IMR-90 (cell line): ENCODE data around the gene CASZ1. TPM values are rescaled to one million over a fixed set of nuclear protein-coding genes. Genes with fewer than 3 reads are reported as not detected.

Experiments
- ATAC-seq: fragments of 200-7000 bp; cut with Tn5 transposase; 2 replicates; pipeline ENCODE4 v1.9.1; 2020; ENCODE audit warnings: low read depth, mild to moderate bottlenecking, moderate library complexity
- BruUV-seq: library from RNA; stranded (reverse); fragments of 400-500 nt; replicated peaks from 2 replicates; lab custom pipeline; 2021; lab: Mats Ljungman, UMichigan
- CTCF ChIA-PET: fragments of 300-600 bp; formaldehyde crosslinking; extraction: SDS; loops from one replicate; lab custom pipeline; 2021; ENCODE audit warnings: antibody characterized with exemption; lab: Yijun Ruan, JAX
- POLR2A ChIA-PET: fragments of 300-600 bp; sonication (Branson Sonifier 250); formaldehyde crosslinking; loops from one replicate; lab custom pipeline; 2022; ENCODE audit warnings: antibody characterized with exemption; ENCODE audit not compliant: unreplicated experiment; lab: Charles Lee
- DNase-seq: peaks from one replicate; pipeline ENCODE4 v3.0.0; 2013
- H2AFZ ChIP-seq: replicated peaks from 2 replicates; pipeline ENCODE3; 2013; ENCODE audit warnings: low read length, mild to moderate bottlenecking; ENCODE audit not compliant: poor library complexity
- H2AK5ac ChIP-seq: 2 replicates; pipeline ENCODE4 v1.6.1; 2013; ENCODE audit warnings: low read depth, low read length, inconsistent platforms
- H2AK9ac ChIP-seq: replicated peaks from 2 replicates; pipeline ENCODE3; 2013; ENCODE audit warnings: mild to moderate bottlenecking, low read depth, low read length, moderate library complexity; ENCODE audit not compliant: poor library complexity
- H2BK120ac ChIP-seq: 2 replicates; pipeline ENCODE4 v1.6.1; 2013; ENCODE audit warnings: low read depth, low read length, inconsistent platforms
- H2BK15ac ChIP-seq: 3 replicates; pipeline ENCODE4 v1.6.1; 2013; ENCODE audit warnings: low read depth, low read length, inconsistent platforms
- H2BK20ac ChIP-seq: 2 replicates; pipeline ENCODE4 v1.6.1; 2013; ENCODE audit warnings: low read depth, mild to moderate bottlenecking, inconsistent platforms, low read length, moderate library complexity
- H2BK5ac ChIP-seq: 2 replicates; pipeline ENCODE4 v1.6.1; 2013; ENCODE audit warnings: mild to moderate bottlenecking, low read depth, low read length, inconsistent platforms; ENCODE audit not compliant: poor library complexity, severe bottlenecking
- H3K14ac ChIP-seq: replicated peaks from 2 replicates; pipeline ENCODE4 v1.6.1; 2013; ENCODE audit warnings: low read depth, low read length, inconsistent platforms
- H3K18ac ChIP-seq: 2 replicates; pipeline ENCODE4 v1.6.1; 2013; ENCODE audit warnings: low read depth, low read length, control low read depth
- H3K23ac ChIP-seq: 2 replicates; pipeline ENCODE4 v1.6.1; 2013; ENCODE audit warnings: low read depth, low read length, inconsistent platforms
- H3K27ac ChIP-seq: 2 replicates; pipeline ENCODE4 v1.5.1; 2013; ENCODE audit warnings: mild to moderate bottlenecking, control low read depth, low read length; ENCODE audit not compliant: insufficient read depth
- H3K27me3 ChIP-seq: 2 replicates; pipeline ENCODE4 v1.6.1; 2013; ENCODE audit warnings: low read length; ENCODE audit not compliant: control insufficient read depth, insufficient read depth
- H3K36me3 ChIP-seq: 2 replicates; pipeline ENCODE4 v1.6.1; 2013; ENCODE audit warnings: low read length, mixed read lengths; ENCODE audit not compliant: control insufficient read depth, insufficient read depth
- H3K4ac ChIP-seq: 2 replicates; pipeline ENCODE4 v1.6.1; 2013; ENCODE audit warnings: low read depth, low read length, inconsistent platforms
- H3K4me1 ChIP-seq: 2 replicates; pipeline ENCODE4 v1.6.1; 2013; ENCODE audit warnings: low read length, mixed read lengths; ENCODE audit not compliant: control insufficient read depth, insufficient read depth
- H3K4me2 ChIP-seq: 2 replicates; pipeline ENCODE4 v1.6.1; 2013; ENCODE audit warnings: low read depth, mild to moderate bottlenecking, control low read depth, low read length, moderate library complexity
- H3K4me3 ChIP-seq: 2 replicates; pipeline ENCODE4 v1.5.1; 2013; ENCODE audit warnings: low read depth, mild to moderate bottlenecking, control low read depth, low read length, moderate library complexity; ENCODE audit not compliant: insufficient read depth
- H3K56ac ChIP-seq: 2 replicates; pipeline ENCODE4 v1.6.1; 2013; ENCODE audit warnings: low read length, inconsistent platforms; ENCODE audit not compliant: insufficient read depth; ENCODE audit errors: extremely low read depth
- H3K79me1 ChIP-seq, 2 experiments: 2 replicates each; pipeline ENCODE4 v1.6.1; 2013; ENCODE audit warnings: low read length in 2 of 2, inconsistent platforms in 1 of 2, low read depth in 1 of 2
- H3K9ac ChIP-seq: 2 replicates; pipeline ENCODE4 v1.6.1; 2013; ENCODE audit warnings: low read depth, low read length, control low read depth
- H3K9me1 ChIP-seq: 2 replicates; pipeline ENCODE4 v1.6.1; 2013; ENCODE audit warnings: low read length, inconsistent platforms; ENCODE audit not compliant: insufficient read depth
- H3K9me3 ChIP-seq: 2 replicates; pipeline ENCODE4 v1.6.1; 2013; ENCODE audit warnings: low read length; ENCODE audit not compliant: control insufficient read depth, insufficient read depth
- H4K20me1 ChIP-seq: 2 replicates; pipeline ENCODE4 v1.6.1; 2013; ENCODE audit warnings: low read length, inconsistent platforms; ENCODE audit not compliant: insufficient read depth
- H4K5ac ChIP-seq: 2 replicates; pipeline ENCODE4 v1.6.1; 2013; ENCODE audit warnings: mild to moderate bottlenecking, low read depth, low read length, control low read depth
- H4K8ac ChIP-seq, 2 experiments: 2 replicates each; pipeline ENCODE4 v1.6.1; 2013; ENCODE audit warnings: low read depth in 2 of 2, low read length in 2 of 2, control low read depth in 1 of 2, inconsistent platforms in 1 of 2
- H4K91ac ChIP-seq: 2 replicates; pipeline ENCODE4 v1.6.1; 2013; ENCODE audit warnings: low read depth, low read length, inconsistent platforms; ENCODE audit not compliant: insufficient read depth
- CEBPB ChIP-seq: IDR thresholded peaks from 2 replicates; pipeline ENCODE4 v1.6.1; 2012; ENCODE audit warnings: low read depth, low read length, improper control_type of control experiment
- CTCF ChIP-seq: conservative IDR thresholded peaks from 2 replicates; pipeline ENCODE4 v1.5.1; 2012; ENCODE audit warnings: mild to moderate bottlenecking, low read depth, low read length, improper control_type of control experiment
- ELK1 ChIP-seq: fragments of 150-350 bp; IDR thresholded peaks from 2 replicates; pipeline ENCODE4 v1.6.1; 2016; ENCODE audit warnings: low read depth, mild to moderate bottlenecking, low read length, moderate library complexity, borderline replicate concordance
- FOS ChIP-seq: fragments of 150-350 bp; IDR thresholded peaks from 2 replicates; pipeline ENCODE4 v1.6.1; 2016; ENCODE audit warnings: low read depth, low read length
- MAZ ChIP-seq: IDR thresholded peaks from 2 replicates; pipeline ENCODE4 v1.6.1; 2012; ENCODE audit warnings: low read depth, mild to moderate bottlenecking, low read length, improper control_type of control experiment, moderate library complexity, borderline replicate concordance
- NFE2L2 ChIP-seq: fragments of 150-350 bp; IDR thresholded peaks from 2 replicates; pipeline ENCODE4 v1.6.1; 2016; ENCODE audit warnings: low read depth, mild to moderate bottlenecking, low read length
- POLR2A ChIP-seq: IDR thresholded peaks from 2 replicates; pipeline ENCODE4 v1.6.1; 2012; ENCODE audit warnings: mild to moderate bottlenecking, low read depth, low read length
- RAD21 ChIP-seq: IDR thresholded peaks from 2 replicates; pipeline ENCODE4 v1.6.1; 2012; ENCODE audit warnings: low read length, improper control_type of control experiment
- RFX5 ChIP-seq: IDR thresholded peaks from 2 replicates; pipeline ENCODE4 v1.8.0; 2012; ENCODE audit warnings: low read depth, mild to moderate bottlenecking, low read length, moderate library complexity
- SMC3 ChIP-seq: fragments of 150-350 bp; IDR thresholded peaks from 2 replicates; pipeline ENCODE4 v1.6.1; 2016; ENCODE audit warnings: low read depth, mild to moderate bottlenecking, antibody characterized with exemption, low read length, moderate library complexity
- WGBS, 2 experiments: methylation state at CpG; one replicate each; pipeline versions ENCODE4 v1.1.5 to v1.1.7; 2013; ENCODE audit warnings: missing lambda C conversion rate in 2 of 2; ENCODE audit not compliant: insufficient read length in 1 of 2; ENCODE audit errors: extremely low coverage in 2 of 2; 5-methylcytosine and 5-hydroxymethylcytosine counted together
- dilution Hi-C: fragments of 300-500 bp; cut with HindIII; formaldehyde crosslinking; loops from one replicate; pipeline ENCODE4 v1.14.3; 2018; ENCODE audit warnings: low sequenced_read_pairs; ENCODE audit not compliant: unreplicated experiment
- in situ Hi-C: fragments of 300-500 bp; cut with MboI; formaldehyde crosslinking; loops from 3 replicates; pipeline ENCODE4 v1.14.3; 2019; ENCODE audit warnings: low sequenced_read_pairs, inconsistent platforms, mixed read lengths
- intact Hi-C: fragments of 100-400 bp; cut with micrococcal nuclease; formaldehyde crosslinking; loops from 2 replicates; pipeline ENCODE4 v1.10.0; 2022
- polyA plus RNA-seq, 3 experiments: library from polyadenylated mRNA; depleted of rRNA; stranded (reverse); fragments of >200 nt; gene quantifications; 2 replicates each; pipeline ENCODE4 v1.2.3, GENCODE V29; 2012; ENCODE audit warnings: low replicate concordance in 1 of 3
- total RNA-seq: library from RNA; depleted of rRNA; stranded (reverse); fragments of >200 nt; gene quantifications from 2 replicates; pipeline ENCODE4 v1.2.3, GENCODE V29; 2012
- TF ChIP-seq, protein P1 (sequence below): fragments of 150-350 bp; IDR thresholded peaks from 2 replicates; pipeline ENCODE4 v1.6.1; 2017; ENCODE audit warnings: mild to moderate bottlenecking, antibody characterized with exemption, low read length, low read depth

The CASZ1 gene
- total and polyA plus RNA-seq, 2 of the 4 experiments (the other 2 are of a cell fraction): 0.18 to 0.24 TPM

GRCh38 chr1:10630661-10631120 lies 165.8 kb downstream of the CASZ1 start:
- Histone ChIP-seq H4K5ac (no peak overlapping the region), H2AFZ (no peak overlapping the region), H3K79me1 (no peaks in the 10 kb centered on the region), H3K36me3 (peaks cover 12% of the 10 kb centered on the region; the same call in 1 of the 2 replicates), H3K4ac (no peak overlapping the region), H2BK5ac (no peak overlapping the region), H3K18ac (no peak overlapping the region), H2AK9ac (peak overlapping the region; percentile 39), H2BK15ac (no peak overlapping the region), H3K27ac (no peak overlapping the region), H3K9me3 (no peaks in the 10 kb centered on the region), H3K56ac (no peak overlapping the region), H2BK20ac (no peak overlapping the region), H3K4me1 (peaks cover 9% of the 10 kb centered on the region), H3K4me3 (no peak overlapping the region), H3K14ac (no peak overlapping the region), H3K9ac (no peak overlapping the region), H3K27me3 (no peaks in the 10 kb centered on the region), H3K4me2 (no peak overlapping the region), H3K23ac (no peak overlapping the region), H3K9me1 (peaks cover 2% of the 10 kb centered on the region; the same call in 1 of the 2 replicates), H4K8ac (no peak overlapping the region), H4K20me1 (no peaks in the 10 kb centered on the region), H4K91ac (no peak overlapping the region), H2AK5ac (no peak overlapping the region), H2BK120ac (no peak overlapping the region)
- BruUV-seq: no TSS peak
- ATAC-seq: no peak
- intact Hi-C loops (no loop called here), dilution Hi-C loops (no loop called here), in situ Hi-C loops (no loop called here)
- POLR2A ChIA-PET: no interaction called here
- TF ChIP-seq, protein P1, sequence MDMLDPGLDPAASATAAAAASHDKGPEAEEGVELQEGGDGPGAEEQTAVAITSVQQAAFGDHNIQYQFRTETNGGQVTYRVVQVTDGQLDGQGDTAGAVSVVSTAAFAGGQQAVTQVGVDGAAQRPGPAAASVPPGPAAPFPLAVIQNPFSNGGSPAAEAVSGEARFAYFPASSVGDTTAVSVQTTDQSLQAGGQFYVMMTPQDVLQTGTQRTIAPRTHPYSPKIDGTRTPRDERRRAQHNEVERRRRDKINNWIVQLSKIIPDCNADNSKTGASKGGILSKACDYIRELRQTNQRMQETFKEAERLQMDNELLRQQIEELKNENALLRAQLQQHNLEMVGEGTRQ: no peak
- TF ChIP-seq MAZ (no peak), POLR2A (no peak), RFX5 (no peak), FOS (no peak), NFE2L2 (no peak), SMC3 (no peak), CTCF (no peak), RAD21 (no peak), ELK1 (no peak), CEBPB (no peak)
- 90% methylated on average over 2 of the region's 13 CpGs; no CpG with 5 or more reads in 1 of the 2 experiments for WGBS, 2 experiments
- CTCF ChIA-PET: no interaction called here
- no peak for DNase-seq
